ENCODE data around the gene PLCL1. TPM values are rescaled to one million over a fixed set of nuclear protein-coding genes. Genes with fewer than 3 reads are reported as not detected.

Gene PLCL1
- polyA plus RNA-seq, 1 experiment = 0.09 TPM

GRCh38 chr2:198135481-198135934 is 331.1 kb downstream of the PLCL1 start:
- no peak for DNase-seq (ENCODE audit: low read depth)
- POLR2A ChIA-PET = no interaction called here
- Histone ChIP-seq H3K4me3 (ENCODE audit: low read depth, low read length) (no peak overlapping the region), H3K27me3 (ENCODE audit: control insufficient read depth, insufficient read depth, low read length) (no peaks in the 10 kb centered on the region), H3K36me3 (ENCODE audit: control insufficient read depth, insufficient read depth, low read length) (no peaks in the 10 kb centered on the region)
- TF ChIP-seq CTCF (IDR thresholded peaks at IDR 0.05; ENCODE audit: insufficient read depth, low read depth, low read length) = no peak
- CTCF ChIA-PET = interaction anchor here (1.4 to 1.9 kb wide), 2 partner anchors 8 to 162 kb away, joined by 3 to 6 read pairs; no protein-coding TSS in a partner anchor

GRCh38 chr2:198136142-198136541 is 331.7 kb downstream of the PLCL1 start:
- ChIA-PET POLR2A (no interaction called here), CTCF (interaction anchor here (0.8 to 1.9 kb wide), 3 partner anchors 8 to 161 kb away, joined by 3 to 6 read pairs (median 3); no protein-coding TSS in a partner anchor)
- no peak for DNase-seq (ENCODE audit: low read depth)
- Histone ChIP-seq H3K4me3 (ENCODE audit: low read depth, low read length) (no peak overlapping the region), H3K36me3 (ENCODE audit: control insufficient read depth, insufficient read depth, low read length) (no peaks in the 10 kb centered on the region), H3K27me3 (ENCODE audit: control insufficient read depth, insufficient read depth, low read length) (no peaks in the 10 kb centered on the region)
- no peak for TF ChIP-seq CTCF (IDR thresholded peaks at IDR 0.05; ENCODE audit: insufficient read depth, low read depth, low read length)

- CTCF ChIA-PET = no interaction called here
- no peak for DNase-seq (ENCODE audit: low read depth)
Measured at GRCh38 chr2:198137733-198138132, 333.3 kb downstream of the PLCL1 start.

GRCh38 chr2:198141726-198142125 is 337.3 kb downstream of the PLCL1 start:
- DNase-seq (ENCODE audit: low read depth) = no peak
- ChIA-PET CTCF (interaction anchor here (1.2 kb wide), 1 partner anchor 39 kb away, joined by 3 read pairs; no protein-coding TSS in a partner anchor), POLR2A (no interaction called here)
- Histone ChIP-seq H3K4me3 (ENCODE audit: low read depth, low read length) (no peak overlapping the region), H3K27me3 (ENCODE audit: control insufficient read depth, insufficient read depth, low read length) (no peaks in the 10 kb centered on the region), H3K36me3 (ENCODE audit: control insufficient read depth, insufficient read depth, low read length) (no peaks in the 10 kb centered on the region)
- no peak for TF ChIP-seq CTCF (IDR thresholded peaks at IDR 0.05; ENCODE audit: insufficient read depth, low read depth, low read length)

More at GRCh38 chr2:198137733-198138132, 333.3 kb downstream of the PLCL1 start:
- POLR2A ChIA-PET = no interaction called here
- no peak for TF ChIP-seq CTCF (IDR thresholded peaks at IDR 0.05; ENCODE audit: insufficient read depth, low read depth, low read length)
- Histone ChIP-seq H3K4me3 (ENCODE audit: low read depth, low read length) (no peak overlapping the region), H3K36me3 (ENCODE audit: control insufficient read depth, insufficient read depth, low read length) (no peaks in the 10 kb centered on the region), H3K27me3 (ENCODE audit: control insufficient read depth, insufficient read depth, low read length) (no peaks in the 10 kb centered on the region)

GRCh38 chr2:198143156-198143555 is 338.8 kb downstream of the PLCL1 start:
- Histone ChIP-seq H3K27me3 (ENCODE audit: control insufficient read depth, insufficient read depth, low read length) (no peaks in the 10 kb centered on the region), H3K4me3 (ENCODE audit: low read depth, low read length) (no peak overlapping the region), H3K36me3 (ENCODE audit: control insufficient read depth, insufficient read depth, low read length) (no peaks in the 10 kb centered on the region)
- CTCF ChIA-PET = no interaction called here
- no peak for TF ChIP-seq CTCF (IDR thresholded peaks at IDR 0.05; ENCODE audit: insufficient read depth, low read depth, low read length)
- POLR2A ChIA-PET = no interaction called here
- no peak for DNase-seq (ENCODE audit: low read depth)
